HT-29 (cell line): ENCODE data around the gene ENKUR. TPM values are rescaled to one million over a fixed set of nuclear protein-coding genes. Genes with fewer than 3 reads are reported as not detected.

Source experiments
- DNase-seq: peaks from one replicate; pipeline ENCODE4 v3.0.0-alpha.2; 2015; ENCODE audit warnings: low spot score
- small RNA-seq: library from RNA; depleted of rRNA; stranded (forward); fragments of <200 nt; gene quantifications from one replicate; pipeline ENCODE3, GENCODE V24; 2014
- total RNA-seq: library from RNA; depleted of rRNA; stranded (reverse); fragments of >200 nt; shearing (Covaris generic); gene quantifications from 2 replicates; pipeline ENCODE4 v1.2.3, GENCODE V29; 2014; rRNA removed

Gene ENKUR
- total RNA-seq, 1 experiment from 2014 or later: not detected

- DNase-seq: no peak
Measured at GRCh38 chr10:24950439-24950838, 65.5 kb downstream of the ENKUR start.

DNA sequence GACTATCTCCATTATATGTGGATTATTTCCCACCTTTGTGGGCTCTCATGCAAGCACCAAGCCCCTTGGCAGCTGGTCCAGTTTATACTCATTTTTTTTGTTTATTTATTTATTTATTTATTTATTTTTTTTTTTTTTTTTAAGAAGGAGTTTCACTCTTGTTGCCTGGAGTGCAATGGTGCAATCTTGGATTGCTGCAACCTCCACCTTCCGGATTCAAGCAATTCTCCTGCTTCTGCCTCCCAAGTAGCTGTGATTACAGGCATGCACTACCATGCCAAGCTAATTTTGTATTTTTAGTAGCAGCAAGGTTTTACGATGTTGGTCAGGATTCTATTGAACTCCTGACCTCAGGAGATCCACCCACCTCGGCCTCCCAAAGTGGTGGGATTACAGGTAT lies 66.3 kb downstream of the ENKUR start:
- no peak for DNase-seq

- DNase-seq: no peak
Measured at GRCh38 chr10:24947304-24948097, 68.5 kb downstream of the ENKUR start.

DNA sequence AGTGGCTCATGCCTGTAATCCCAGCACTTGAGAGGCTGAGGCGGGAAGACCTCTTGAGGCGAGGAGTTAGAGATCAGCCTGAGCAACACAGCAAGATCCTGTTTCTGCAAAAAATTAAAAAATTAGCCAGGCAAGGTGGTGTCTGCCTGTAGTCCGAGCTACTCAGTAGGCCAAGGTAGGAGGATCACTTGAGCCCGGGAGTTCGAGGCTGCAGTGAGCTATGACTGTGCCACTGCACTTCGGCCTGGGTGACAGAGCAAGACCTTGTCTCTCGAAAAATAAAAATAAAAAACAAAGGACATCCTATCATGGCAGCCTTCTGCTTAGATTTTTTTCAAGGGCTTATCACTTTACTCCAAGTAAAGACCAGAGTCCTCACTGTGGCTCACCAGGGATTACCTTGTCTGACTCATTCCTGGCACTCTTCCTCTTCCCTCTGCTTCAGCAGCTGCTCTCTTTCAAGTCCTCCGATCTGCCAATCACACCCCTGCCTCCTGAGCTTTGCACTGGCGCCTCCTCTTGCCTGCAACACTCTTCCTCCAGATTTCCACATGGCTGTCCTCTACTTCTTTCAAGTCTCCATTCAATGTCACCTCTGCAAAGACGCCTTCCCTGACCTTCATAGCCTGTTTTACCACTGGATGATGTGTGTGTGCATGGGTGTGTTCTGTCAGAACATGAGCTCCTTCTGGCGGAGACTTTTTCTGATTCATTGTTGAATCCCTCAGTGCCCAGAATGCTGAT lies 71.3 kb downstream of the ENKUR start:
- peak; percentile 43 for DNase-seq

GRCh38 chr10:24938525-24938924 lies 77.4 kb downstream of the ENKUR start:
- no peak for DNase-seq

DNA sequence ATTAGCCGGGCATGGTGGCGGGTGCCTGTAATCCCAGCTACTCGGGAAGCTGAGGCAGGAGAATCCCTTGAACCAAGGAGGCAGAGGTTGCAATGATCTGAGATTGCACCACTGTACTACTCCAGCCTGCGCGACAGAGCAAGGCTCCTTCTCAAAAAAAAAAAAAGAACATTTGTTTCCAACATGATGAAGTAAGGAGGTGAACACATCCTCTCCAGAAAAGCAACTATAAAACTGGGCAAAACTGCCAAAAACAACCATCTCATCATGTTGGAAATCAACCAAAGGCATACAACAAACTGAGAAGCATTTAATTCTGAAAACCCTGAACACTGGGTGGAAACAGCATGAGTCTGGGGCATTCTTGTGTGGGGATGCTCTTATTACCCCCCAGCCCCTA lies 77.9 kb downstream of the ENKUR start:
- DNase-seq: no peak

DNA sequence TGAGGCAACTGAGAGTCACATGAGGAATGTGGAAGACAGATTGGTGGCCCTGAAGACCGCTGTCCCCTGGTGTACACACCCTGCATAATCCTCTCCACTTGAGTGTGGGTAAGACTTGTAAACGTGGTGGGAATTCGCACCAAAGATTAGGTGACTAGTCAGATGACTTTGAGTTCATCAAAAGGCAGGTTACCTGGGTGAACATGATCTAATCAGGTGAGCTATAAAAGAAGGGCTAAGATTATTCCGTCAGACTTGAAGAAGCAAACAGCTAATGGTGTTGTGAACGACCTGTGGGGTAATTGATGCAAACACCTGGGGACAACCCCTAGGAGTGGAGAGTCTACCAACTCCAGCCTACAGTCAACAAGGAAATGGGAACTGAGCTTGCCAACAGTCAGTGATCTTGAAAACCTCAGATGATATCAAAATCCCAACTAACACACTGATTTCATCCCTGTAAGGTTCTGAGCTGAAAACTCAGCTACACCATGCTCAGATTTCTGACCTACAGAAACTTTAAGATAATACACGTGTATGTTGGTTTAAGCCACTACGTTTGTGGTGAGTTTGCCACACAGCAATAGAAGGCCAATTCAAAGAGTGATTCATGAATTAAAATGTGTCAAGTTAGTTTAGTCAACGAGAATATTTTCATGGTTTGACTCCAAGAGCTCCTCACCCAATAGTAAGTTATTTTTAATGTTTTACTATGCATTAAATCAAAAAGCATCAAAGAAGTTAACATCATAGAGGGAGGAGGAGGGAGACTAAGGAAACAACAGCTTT lies 80.3 kb downstream of the ENKUR start:
- no peak for DNase-seq

Small RNAs within 50 kb of the gene (small RNA-seq; reads per million reads assigned to genes)
- not detected for gene AL512598.1

Other genes starting within 250 kb of the ENKUR start
- 11.4 and 19.7 TPM in 2 replicates for gene PRTFDC1, start 63.6 kb downstream of the ENKUR start, total RNA-seq
- 1.5 and 2.0 TPM in 2 replicates for gene THNSL1, start 454 bp upstream of the ENKUR start, total RNA-seq
- gene GPR158, start 158.8 kb upstream of the ENKUR start, total RNA-seq: 0.83 and 3.1 TPM in 2 replicates